Hematopoietic multipotent progenitor cell (in vitro differentiated cells): Measurements from ENCODE around the gene RTP3. TPM values are rescaled to one million over a fixed set of nuclear protein-coding genes. Genes with fewer than 3 reads are reported as not detected.
"Not testable (repeated sequence)": the region's sequence is repeated elsewhere in the genome, so short reads cannot be mapped to it uniquely, and the experiment has no call there.

ENCODE experiments used
- DNase-seq, 3 donors: peaks; one replicate each; pipeline ENCODE4 v3.0.0-alpha.2; 2011 to 2015; ENCODE audit warnings: low read depth in 2 of 3, low spot score in 2 of 3
- total RNA-seq: library from RNA; depleted of rRNA; stranded (reverse); fragments of >200 nt; gene quantifications from one replicate; pipeline ENCODE4 v1.2.3, GENCODE V29; 2012

RTP3 gene
- total RNA-seq, 1 donor: not detected

GRCh38 chr3:46512191-46512749 lies 14.5 kb downstream of the RTP3 start:
- no peak for DNase-seq

GRCh38 chr3:46516521-46516920 lies 18.7 kb downstream of the RTP3 start:
- no peak for DNase-seq

GRCh38 chr3:46517016-46517783 lies 19.4 kb downstream of the RTP3 start:
- DNase-seq: no peak

- no peak for DNase-seq
Observed at GRCh38 chr3:46517784-46518181, 20.0 kb downstream of the RTP3 start.

GRCh38 chr3:46519952-46520351 lies 22.2 kb downstream of the RTP3 start:
- no peak for DNase-seq

GRCh38 chr3:46520531-46520930 lies 22.8 kb downstream of the RTP3 start:
- DNase-seq: no peak

- no peak for DNase-seq
Observed at GRCh38 chr3:46521096-46521495, 23.3 kb downstream of the RTP3 start.

GRCh38 chr3:46522201-46522600 lies 24.4 kb downstream of the RTP3 start:
- not testable (repeated sequence) for DNase-seq

GRCh38 chr3:46523556-46523955 lies 25.8 kb downstream of the RTP3 start:
- DNase-seq: no peak

- DNase-seq: no peak
Observed at GRCh38 chr3:46524008-46524407, 26.2 kb downstream of the RTP3 start.

- no peak for DNase-seq
Observed at GRCh38 chr3:46524832-46525231, 27.1 kb downstream of the RTP3 start.

GRCh38 chr3:46527239-46527638 lies 29.5 kb downstream of the RTP3 start:
- DNase-seq: no peak

- no peak for DNase-seq
Observed at GRCh38 chr3:46533091-46533490, 35.3 kb downstream of the RTP3 start.

- no peak for DNase-seq
Observed at GRCh38 chr3:46535746-46536145, 38.0 kb downstream of the RTP3 start.

GRCh38 chr3:46536758-46537157 lies 39.0 kb downstream of the RTP3 start:
- no peak for DNase-seq

- no peak for DNase-seq
Observed at GRCh38 chr3:46537316-46537715, 39.5 kb downstream of the RTP3 start.

GRCh38 chr3:46537779-46538178 lies 40.0 kb downstream of the RTP3 start:
- no peak for DNase-seq

GRCh38 chr3:46538425-46538802 lies 40.6 kb downstream of the RTP3 start:
- not testable (repeated sequence) for DNase-seq

GRCh38 chr3:46538803-46539442 lies 41.1 kb downstream of the RTP3 start:
- peak; percentile 67 to 87 (median 77) for DNase-seq

GRCh38 chr3:46539443-46540005 lies 41.7 kb downstream of the RTP3 start:
- DNase-seq: no peak

- DNase-seq: no peak
Observed at GRCh38 chr3:46540550-46540949, 42.8 kb downstream of the RTP3 start.

GRCh38 chr3:46541835-46542234 lies 44.1 kb downstream of the RTP3 start:
- peak in 1 of 3 donors; percentile 36 for DNase-seq
